ENCODE results near the gene USPL1.

USPL1 gene

GRCh38 chr13:30690282-30691188 is 72.8 kb downstream of the USPL1 start:
- H3K4me3 ChIP-seq (ENCODE audit: low read depth, low read length): peak overlapping the region; percentile 43

GRCh38 chr13:30692113-30692512 is 74.4 kb downstream of the USPL1 start:
- no peak overlapping the region for H3K4me3 ChIP-seq (ENCODE audit: low read depth, low read length)
- peak; percentile 80 for DNase-seq (ENCODE audit: low read depth)
- TF ChIP-seq CTCF (conservative IDR thresholded peaks at IDR 0.05; ENCODE audit: low read depth, low read length): no peak

More at GRCh38 chr13:30690282-30691188, 72.8 kb downstream of the USPL1 start:
- DNase-seq (ENCODE audit: low read depth): peak; percentile 99
- no peak for TF ChIP-seq CTCF (conservative IDR thresholded peaks at IDR 0.05; ENCODE audit: low read depth, low read length)

GRCh38 chr13:30696278-30697176 is 78.8 kb downstream of the USPL1 start:
- no peak overlapping the region for H3K4me3 ChIP-seq (ENCODE audit: low read depth, low read length)
- DNase-seq (ENCODE audit: low read depth): peak; percentile 54
- no peak for TF ChIP-seq CTCF (conservative IDR thresholded peaks at IDR 0.05; ENCODE audit: low read depth, low read length)

GRCh38 chr13:30697177-30697953 is 79.6 kb downstream of the USPL1 start:
- TF ChIP-seq CTCF (conservative IDR thresholded peaks at IDR 0.05; ENCODE audit: low read depth, low read length): no peak
- no peak overlapping the region for H3K4me3 ChIP-seq (ENCODE audit: low read depth, low read length)
- no peak for DNase-seq (ENCODE audit: low read depth)

- no peak overlapping the region for H3K4me3 ChIP-seq (ENCODE audit: low read depth, low read length)
- TF ChIP-seq CTCF (conservative IDR thresholded peaks at IDR 0.05; ENCODE audit: low read depth, low read length): no peak
- peak; percentile 86 for DNase-seq (ENCODE audit: low read depth)
Measured at GRCh38 chr13:30697996-30698401, 80.3 kb downstream of the USPL1 start.

- DNase-seq (ENCODE audit: low read depth): no peak
- no peak for TF ChIP-seq CTCF (conservative IDR thresholded peaks at IDR 0.05; ENCODE audit: low read depth, low read length)
- H3K4me3 ChIP-seq (ENCODE audit: low read depth, low read length): no peak overlapping the region
Measured at GRCh38 chr13:30698488-30699005, 80.8 kb downstream of the USPL1 start.

All from choroid plexus epithelial cell (primary cell).